GM18511 (cell line): ENCODE measurements around the gene ZNF771.
"Not testable (repeated sequence)": the region's sequence is repeated elsewhere in the genome, so short reads cannot be mapped to it uniquely, and the experiment has no call there.

Source experiments
- ATAC-seq: cut with Tn5 transposase; IDR thresholded peaks from one replicate; pipeline ENCODE4 v1.9.1; 2021; ENCODE audit warnings: mild to moderate bottlenecking, moderate library complexity; ENCODE audit not compliant: unreplicated experiment

ZNF771 gene

GRCh38 chr16:30375864-30376263, 31.5 kb upstream of the ZNF771 start:
- no peak for ATAC-seq

- ATAC-seq = no peak
These were observed 30.9 kb upstream of the ZNF771 start for GRCh38 chr16:30376461-30376902.

- ATAC-seq = peak; percentile 1
These were observed 30.2 kb upstream of the ZNF771 start for GRCh38 chr16:30377050-30377811.

DNA sequence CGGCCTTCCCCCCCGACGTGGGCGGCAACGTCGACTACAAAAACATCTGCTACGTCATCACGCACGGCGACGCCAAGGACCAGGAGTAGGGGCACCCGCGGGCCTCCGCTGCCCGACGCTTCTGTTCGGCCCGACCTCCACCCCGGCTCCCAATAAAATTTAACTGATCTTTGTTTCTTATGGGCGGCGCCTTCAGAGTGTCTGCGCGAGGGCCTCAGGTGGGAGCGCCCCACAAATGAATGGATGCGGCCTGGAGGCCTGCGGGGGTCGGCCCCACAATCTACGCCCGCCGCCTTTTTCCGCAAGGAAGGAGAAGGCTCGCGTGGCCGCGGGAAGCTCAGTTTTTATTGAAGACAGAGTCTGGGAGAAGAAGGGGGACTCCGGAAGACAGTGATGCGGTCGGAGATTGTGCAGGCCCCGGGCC, 29.6 kb upstream of the ZNF771 start:
- peak; percentile 53 for ATAC-seq

DNA sequence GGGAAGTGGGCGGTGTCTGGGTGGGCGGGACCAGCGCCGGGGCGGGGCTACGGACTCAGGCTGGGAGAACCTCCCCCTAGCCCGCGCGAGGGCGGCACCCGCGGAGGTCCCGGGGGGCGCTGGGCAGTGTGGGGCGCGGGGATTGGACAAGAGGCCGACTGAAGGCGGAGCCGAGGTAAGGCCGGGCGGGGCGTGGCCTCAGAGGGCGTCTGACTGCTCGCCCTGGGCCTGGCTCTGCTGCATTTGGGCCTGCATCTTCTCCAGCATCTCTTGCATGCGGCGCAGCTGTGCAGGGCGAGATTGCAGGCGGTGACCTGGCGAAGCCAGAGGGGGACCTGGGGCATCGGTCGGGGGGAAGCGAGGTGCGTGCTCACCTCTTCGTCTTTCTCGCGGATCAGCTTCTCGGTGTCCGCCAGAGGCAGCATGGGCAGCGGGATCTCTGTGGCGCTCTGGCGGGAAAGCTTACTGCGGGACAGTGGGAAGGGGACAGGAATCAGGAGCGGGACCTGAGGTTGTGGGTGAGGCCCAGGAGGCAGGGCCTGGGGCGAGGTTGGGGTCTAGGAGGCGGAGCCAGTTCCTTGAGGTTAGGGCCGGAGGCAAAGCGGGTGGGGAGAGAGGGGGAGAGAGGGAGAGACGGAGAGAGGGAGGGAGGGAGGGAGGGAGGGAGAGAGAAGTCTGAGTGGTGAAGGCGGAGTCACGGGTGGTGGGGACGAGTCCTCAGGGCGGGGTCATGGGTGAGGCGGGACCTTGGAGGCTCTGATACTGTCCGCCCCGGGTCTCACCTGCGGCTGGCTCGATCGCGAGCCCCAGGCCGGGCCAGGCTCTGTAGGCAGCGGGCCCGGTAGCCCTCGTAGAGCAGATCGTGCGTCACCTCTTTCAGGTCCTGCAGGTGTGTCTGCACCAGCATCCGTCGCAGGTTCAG, 28.9 kb upstream of the ZNF771 start:
- peak; percentile 87 for ATAC-seq

- ATAC-seq = no peak
These were observed 28.1 kb upstream of the ZNF771 start for GRCh38 chr16:30379158-30379783.

- no peak for ATAC-seq
These were observed 27.2 kb upstream of the ZNF771 start for GRCh38 chr16:30380072-30380802.

- no peak for ATAC-seq
These were observed 26.6 kb upstream of the ZNF771 start for GRCh38 chr16:30380803-30381208.

DNA sequence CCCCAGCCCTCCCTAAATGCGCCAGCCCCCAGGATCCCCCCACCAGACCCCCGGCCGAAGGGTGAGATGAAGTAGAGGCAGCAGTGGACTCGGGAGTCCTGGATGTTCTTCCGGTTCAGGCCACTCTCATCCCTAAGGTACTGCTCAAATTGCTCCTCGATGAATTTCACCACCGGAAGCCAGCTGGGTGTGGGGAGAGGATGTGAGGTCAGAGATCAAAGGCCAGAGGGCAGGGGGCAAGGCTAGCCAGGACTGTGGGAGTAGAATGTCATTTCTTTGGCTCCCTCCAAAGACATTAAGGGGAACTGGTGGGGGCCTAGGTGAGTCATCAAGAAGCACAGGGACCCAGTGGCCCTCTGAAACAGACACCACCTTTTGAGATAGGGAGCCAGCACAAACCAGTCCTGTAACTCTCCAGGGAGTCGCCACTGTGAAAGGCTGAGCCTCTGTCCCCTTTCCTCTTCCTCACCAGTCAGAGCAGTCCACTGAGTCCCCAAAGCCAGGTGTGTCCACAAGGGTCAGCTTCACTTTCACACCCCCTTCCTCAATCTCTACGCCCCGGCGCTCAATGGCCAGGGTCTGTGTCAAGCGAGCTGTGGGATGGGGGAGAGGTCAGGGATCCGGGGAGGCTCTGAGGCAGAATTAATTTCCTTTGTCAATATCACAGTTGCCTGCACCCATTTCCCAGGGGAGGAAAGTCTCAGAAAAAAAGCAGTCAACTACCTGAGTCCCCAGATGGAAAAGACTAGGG, 25.9 kb upstream of the ZNF771 start:
- no peak for ATAC-seq

DNA sequence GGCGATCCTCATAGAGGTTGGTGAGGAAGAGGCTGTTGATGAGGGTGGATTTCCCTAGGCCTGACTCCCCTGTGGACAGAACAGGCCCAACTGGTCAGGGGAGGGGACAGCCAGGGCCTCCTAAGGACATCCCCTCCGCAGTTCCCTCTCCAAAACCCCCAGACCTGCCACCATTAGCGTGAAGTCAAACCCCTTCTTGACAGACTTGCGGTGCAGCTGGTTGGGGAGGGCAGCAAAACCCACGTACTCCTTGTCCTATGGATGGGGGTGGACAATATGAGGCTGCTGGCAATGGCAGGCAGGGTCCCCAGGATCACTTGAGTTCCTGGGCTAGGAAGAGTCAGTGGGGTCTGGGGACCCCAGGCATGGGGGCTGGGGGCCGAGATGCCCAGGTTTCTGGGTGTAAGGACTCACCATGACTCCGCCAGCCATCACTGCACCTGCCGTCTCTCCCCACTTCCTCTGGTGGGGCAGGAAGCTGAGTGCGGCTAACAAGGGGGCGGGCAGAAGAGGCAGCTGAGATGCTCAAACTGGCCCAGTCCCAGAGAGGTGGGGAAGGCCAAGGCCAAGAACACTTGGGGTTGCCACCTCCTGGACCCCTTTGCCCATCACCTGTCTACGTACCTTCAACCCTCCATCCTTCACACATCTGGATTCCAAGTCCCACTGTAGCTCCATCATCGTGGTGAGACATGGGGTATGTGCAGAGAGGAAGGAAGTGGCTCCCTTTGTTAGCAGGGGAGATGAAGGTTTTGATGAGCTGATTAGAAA, 25.1 kb upstream of the ZNF771 start, which contains the start of gene SEPTIN1:
Gene SEPTIN1 (minus strand): TSS at position 451 of the 771 bp plus-strand sequence. CDS start 19 bp downstream, at position 432.
- ATAC-seq = peak; percentile 40

DNA sequence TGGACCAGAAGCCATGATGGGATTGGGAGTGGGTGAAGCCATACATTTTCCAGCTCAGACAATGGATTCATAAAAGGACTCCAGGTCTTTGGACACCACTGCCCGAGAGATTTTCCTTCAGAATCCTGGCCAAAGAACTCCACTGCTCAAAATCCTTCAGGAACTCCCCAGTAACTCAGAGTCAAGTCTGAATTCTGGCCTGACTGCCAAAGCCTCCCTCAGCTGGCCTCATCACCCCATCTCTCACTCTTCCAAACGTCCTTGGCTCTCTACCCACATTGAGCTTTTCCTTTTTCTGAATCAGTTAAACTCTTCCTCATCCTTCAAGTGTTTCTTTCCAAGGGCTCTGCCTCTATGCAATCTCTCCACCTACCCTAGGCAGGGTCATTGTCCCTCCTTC, 23.9 kb upstream of the ZNF771 start:
- ATAC-seq = no peak

- no peak for ATAC-seq
These were observed 12.7 kb upstream of the ZNF771 start for GRCh38 chr16:30394592-30395154.

DNA sequence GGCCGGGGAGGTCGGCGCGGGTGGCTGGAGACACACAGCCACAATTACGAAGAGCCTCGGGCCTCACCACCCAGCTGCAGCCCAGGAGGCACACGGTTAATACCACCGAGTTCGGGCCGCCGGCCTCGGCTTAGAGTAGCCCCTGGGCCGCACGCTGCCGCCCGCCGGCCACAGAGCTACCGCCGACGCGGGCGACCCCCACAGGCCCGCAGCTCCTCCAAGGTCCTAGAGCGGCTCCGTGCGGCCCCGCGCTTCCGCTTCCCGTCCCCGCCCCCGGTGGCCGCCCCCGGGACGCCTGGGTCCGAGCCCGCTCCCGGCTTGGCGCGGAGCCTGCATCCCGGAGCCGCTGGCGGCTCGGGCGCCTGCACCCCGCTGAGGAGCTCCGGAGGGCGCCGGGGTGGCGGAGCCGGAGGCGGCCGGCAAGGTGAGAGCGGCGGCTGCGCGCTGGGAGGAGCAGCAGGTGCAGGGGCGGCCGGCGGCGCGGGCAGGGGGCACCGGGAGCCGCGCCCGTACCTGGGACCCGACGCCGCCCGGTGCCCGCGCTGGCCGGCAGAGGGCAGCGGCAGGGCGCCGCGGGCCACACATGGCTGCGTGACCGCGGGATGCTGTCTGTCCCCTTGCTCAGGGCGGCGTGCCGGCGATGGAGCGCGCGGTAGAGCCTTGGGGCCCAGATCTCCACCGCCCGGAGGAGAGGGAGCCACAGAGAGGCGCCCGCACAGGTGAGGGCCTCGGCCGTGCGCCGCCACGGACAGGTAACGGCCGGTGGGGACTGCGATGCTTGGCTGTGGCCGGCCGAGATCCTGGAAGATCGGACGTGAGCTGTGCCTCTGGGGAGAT, 12.0 kb upstream of the ZNF771 start, which contains the start of gene ZNF48:
Gene ZNF48 (plus strand): TSS at position 266 of the 837 bp plus-strand sequence. CDS start 375 bp downstream, at position 641.
- peak; percentile 67 for ATAC-seq

DNA sequence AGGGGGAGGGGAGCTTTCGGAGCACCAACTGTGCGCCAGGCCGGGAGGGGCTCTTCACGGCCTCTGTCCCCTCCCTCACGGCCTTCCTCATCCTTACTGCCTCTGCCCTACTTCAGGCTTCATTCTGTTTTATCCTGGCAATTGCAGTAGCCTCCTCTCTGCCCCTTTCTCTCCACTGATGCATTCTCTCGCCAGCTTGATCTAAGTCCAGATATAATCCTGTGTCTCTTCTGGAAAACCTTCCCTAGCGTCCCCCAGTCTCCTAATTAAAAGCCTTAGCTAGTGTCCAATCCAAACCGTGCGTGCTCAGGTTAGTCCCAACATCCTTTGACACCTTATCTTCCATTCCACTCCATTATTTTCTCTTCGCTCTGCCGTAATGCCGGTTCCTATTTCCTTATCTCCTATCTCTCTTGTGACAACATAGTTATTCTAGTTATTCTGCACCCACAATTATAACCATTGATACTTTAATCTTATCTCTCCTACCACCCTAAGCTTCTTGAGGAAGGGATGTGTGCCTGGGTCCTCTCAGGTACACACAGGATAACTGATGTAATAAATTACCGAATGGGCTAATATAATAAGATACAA, 11.3 kb upstream of the ZNF771 start:
- no peak for ATAC-seq

GRCh38 chr16:30396627-30397026, 10.8 kb upstream of the ZNF771 start:
- ATAC-seq = not testable (repeated sequence)

- no peak for ATAC-seq
These were observed 10.3 kb upstream of the ZNF771 start for GRCh38 chr16:30397056-30397455.
